H9 (cell line): ENCODE results near the gene SPIN1. TPM values are rescaled to one million over a fixed set of nuclear protein-coding genes. Genes with fewer than 3 reads are reported as not detected.
A peak's percentile ranks its signal among the peaks of the same experiment; 100 is the strongest.

ENCODE experiments used
- DNase-seq: peaks from one replicate; pipeline ENCODE4 v3.0.0-alpha.2; 2017
- H2AFZ ChIP-seq: one replicate; pipeline ENCODE4 v1.6.1; 2013; ENCODE audit warnings: mild to moderate bottlenecking, low read length, control low read depth, moderate library complexity
- H2AK5ac ChIP-seq: 2 replicates; pipeline ENCODE4 v1.6.1; 2013; ENCODE audit warnings: low read length, control low read depth, mixed read lengths; ENCODE audit not compliant: insufficient read length
- H2BK120ac ChIP-seq: one replicate; pipeline ENCODE4 v1.6.1; 2013; ENCODE audit warnings: low read depth, mild to moderate bottlenecking, low read length, control low read depth, inconsistent platforms; ENCODE audit not compliant: poor library complexity, severe bottlenecking
- H2BK12ac ChIP-seq: 2 replicates; pipeline ENCODE4 v1.6.1; 2013; ENCODE audit warnings: low read length, control low read depth, mixed read lengths, low read depth; ENCODE audit not compliant: insufficient read length
- H2BK15ac ChIP-seq: 2 replicates; pipeline ENCODE4 v1.6.1; 2013; ENCODE audit warnings: low read depth, low read length, control low read depth
- H2BK20ac ChIP-seq: one replicate; pipeline ENCODE4 v1.6.1; 2013; ENCODE audit warnings: low read depth, mild to moderate bottlenecking, low read length, control low read depth, inconsistent platforms; ENCODE audit not compliant: poor library complexity, severe bottlenecking
- H2BK5ac ChIP-seq: 2 replicates; pipeline ENCODE4 v1.6.1; 2013; ENCODE audit warnings: low read length, control low read depth, mixed read lengths; ENCODE audit not compliant: insufficient read length
- H3K14ac ChIP-seq: 2 replicates; pipeline ENCODE4 v1.6.1; 2013; ENCODE audit warnings: low read length, control low read depth; ENCODE audit not compliant: insufficient read depth
- H3K18ac ChIP-seq: 2 replicates; pipeline ENCODE4 v1.6.1; 2013; ENCODE audit warnings: low read depth, mild to moderate bottlenecking, mixed read lengths, low read length, control low read depth; ENCODE audit not compliant: insufficient read length
- H3K23ac ChIP-seq: 2 replicates; pipeline ENCODE4 v1.6.1; 2013; ENCODE audit warnings: low read length, control low read depth, mixed read lengths, low read depth; ENCODE audit not compliant: insufficient read length
- H3K23me2 ChIP-seq: 2 replicates; pipeline ENCODE4 v1.6.1; 2013; ENCODE audit warnings: low read depth, mild to moderate bottlenecking, mixed read lengths, low read length, control low read depth; ENCODE audit not compliant: insufficient read length, poor library complexity, severe bottlenecking
- H3K27ac ChIP-seq: 2 replicates; pipeline ENCODE4 v1.5.1; 2013; ENCODE audit warnings: low read length, control low read depth, mixed read lengths, low read depth; ENCODE audit not compliant: insufficient read length
- H3K27me3 ChIP-seq: 2 replicates; pipeline ENCODE4 v1.6.1; 2013; ENCODE audit warnings: low read length, control low read depth, inconsistent platforms; ENCODE audit not compliant: insufficient read depth
- H3K4ac ChIP-seq: 2 replicates; pipeline ENCODE4 v1.6.1; 2013; ENCODE audit warnings: low read depth, mild to moderate bottlenecking, control low read depth, inconsistent platforms, low read length, moderate library complexity
- H3K4me1 ChIP-seq: 2 replicates; pipeline ENCODE4 v1.6.1; 2013; ENCODE audit warnings: low read length, control low read depth, inconsistent platforms; ENCODE audit not compliant: insufficient read depth
- H3K4me2 ChIP-seq: 2 replicates; pipeline ENCODE4 v1.6.1; 2013; ENCODE audit warnings: low read length, control low read depth, mixed read lengths; ENCODE audit not compliant: insufficient read length, insufficient read depth
- H3K56ac ChIP-seq: 2 replicates; pipeline ENCODE4 v1.6.1; 2013; ENCODE audit warnings: low read depth, mild to moderate bottlenecking, mixed read lengths, low read length, control low read depth; ENCODE audit not compliant: insufficient read length
- H3K79me1 ChIP-seq: 2 replicates; pipeline ENCODE4 v1.6.1; 2013; ENCODE audit warnings: low read depth, mild to moderate bottlenecking, moderate library complexity, low read length, control low read depth, inconsistent platforms; ENCODE audit not compliant: insufficient read depth, poor library complexity, severe bottlenecking
- H3K79me2 ChIP-seq: 2 replicates; pipeline ENCODE4 v1.6.1; 2013; ENCODE audit warnings: low read length, control low read depth, inconsistent platforms; ENCODE audit not compliant: insufficient read depth
- H3K9ac ChIP-seq: 2 replicates; pipeline ENCODE4 v1.6.1; 2013; ENCODE audit warnings: low read length, control low read depth, mixed read lengths; ENCODE audit not compliant: insufficient read length; ENCODE audit errors: extremely low read depth
- H3K9me3 ChIP-seq: one replicate; pipeline ENCODE4 v1.6.1; 2013; ENCODE audit warnings: low read depth, low read length, inconsistent platforms; ENCODE audit not compliant: control insufficient read depth
- H3T11ph ChIP-seq: one replicate; pipeline ENCODE4 v1.6.1; 2013; ENCODE audit warnings: mild to moderate bottlenecking, low read length, control low read depth, inconsistent platforms
- H4K20me1 ChIP-seq: one replicate; pipeline ENCODE4 v1.6.1; 2013; ENCODE audit not compliant: control insufficient read depth, insufficient read length, insufficient read depth
- H4K5ac ChIP-seq: 2 replicates; pipeline ENCODE4 v1.6.1; 2013; ENCODE audit warnings: low read depth, mild to moderate bottlenecking, mixed read lengths, low read length, control low read depth; ENCODE audit not compliant: insufficient read length
- H4K8ac ChIP-seq: replicated peaks from 2 replicates; pipeline ENCODE4 v1.6.1; 2013; ENCODE audit warnings: low read length, control low read depth, mixed read lengths, low read depth; ENCODE audit not compliant: insufficient read length
- H4K91ac ChIP-seq: 2 replicates; pipeline ENCODE4 v1.6.1; 2013; ENCODE audit warnings: low read depth, mild to moderate bottlenecking, moderate library complexity, mixed read lengths, low read length, control low read depth; ENCODE audit not compliant: insufficient read length
- H3K27ac Mint-ChIP-seq, 3 experiments: 2 replicates in 2 of 3; 3 replicates in 1 of 3; pipeline ENCODE4 v1.8.0; 2020 to 2021; ENCODE audit warnings: mixed read lengths in 3 of 3, mild to moderate bottlenecking in 1 of 3, moderate library complexity in 1 of 3
- H3K27me3 Mint-ChIP-seq: 2 replicates; pipeline ENCODE4 v1.8.0; 2021; ENCODE audit warnings: low read depth, mild to moderate bottlenecking, moderate library complexity, mixed read lengths
- H3K36me3 Mint-ChIP-seq, 3 experiments: 2 replicates in 2 of 3; 3 replicates in 1 of 3; pipeline ENCODE4 v1.8.0; 2020 to 2021; ENCODE audit warnings: low read depth in 3 of 3, mixed read lengths in 3 of 3; ENCODE audit not compliant: insufficient read depth in 1 of 3
- H3K4me1 Mint-ChIP-seq, 2 experiments: 2 replicates each; pipeline ENCODE4 v1.8.0; 2020; ENCODE audit warnings: mixed read lengths in 2 of 2
- H3K4me3 Mint-ChIP-seq, 2 experiments: 2 replicates in 1 of 2; 3 replicates in 1 of 2; pipeline ENCODE4 v1.8.0; 2020 to 2021; ENCODE audit warnings: mild to moderate bottlenecking in 2 of 2, mixed read lengths in 2 of 2, moderate library complexity in 1 of 2
- H3K9me3 Mint-ChIP-seq, 2 experiments: 2 replicates in 1 of 2; 3 replicates in 1 of 2; pipeline ENCODE4 v1.8.0; 2020; ENCODE audit warnings: mild to moderate bottlenecking in 2 of 2, mixed read lengths in 2 of 2, moderate library complexity in 1 of 2
- WGBS: extraction: QIAGEN DNeasy Blood & Tissue Kit; methylation state at CpG from one replicate; pipeline ENCODE4 v1.1.7; 2013; ENCODE audit warnings: missing lambda C conversion rate, low lambda C conversion rate, mixed read lengths; ENCODE audit not compliant: insufficient read length; ENCODE audit errors: extremely low coverage; 5-methylcytosine and 5-hydroxymethylcytosine counted together
- total RNA-seq: library from RNA; stranded (reverse); gene quantifications from 2 replicates; pipeline ENCODE4 v1.2.1, GENCODE V29; 2021
- TF ChIP-seq, protein P1 (sequence below): fragments of 200-600 bp; sonication (generic); conservative IDR thresholded peaks from 3 replicates; pipeline ENCODE4 v1.8.0; 2021; ENCODE audit warnings: antibody characterized with exemption, mild to moderate bottlenecking

SPIN1 gene
- total RNA-seq, 1 experiment from 2014 or later: 136 TPM

DNA sequence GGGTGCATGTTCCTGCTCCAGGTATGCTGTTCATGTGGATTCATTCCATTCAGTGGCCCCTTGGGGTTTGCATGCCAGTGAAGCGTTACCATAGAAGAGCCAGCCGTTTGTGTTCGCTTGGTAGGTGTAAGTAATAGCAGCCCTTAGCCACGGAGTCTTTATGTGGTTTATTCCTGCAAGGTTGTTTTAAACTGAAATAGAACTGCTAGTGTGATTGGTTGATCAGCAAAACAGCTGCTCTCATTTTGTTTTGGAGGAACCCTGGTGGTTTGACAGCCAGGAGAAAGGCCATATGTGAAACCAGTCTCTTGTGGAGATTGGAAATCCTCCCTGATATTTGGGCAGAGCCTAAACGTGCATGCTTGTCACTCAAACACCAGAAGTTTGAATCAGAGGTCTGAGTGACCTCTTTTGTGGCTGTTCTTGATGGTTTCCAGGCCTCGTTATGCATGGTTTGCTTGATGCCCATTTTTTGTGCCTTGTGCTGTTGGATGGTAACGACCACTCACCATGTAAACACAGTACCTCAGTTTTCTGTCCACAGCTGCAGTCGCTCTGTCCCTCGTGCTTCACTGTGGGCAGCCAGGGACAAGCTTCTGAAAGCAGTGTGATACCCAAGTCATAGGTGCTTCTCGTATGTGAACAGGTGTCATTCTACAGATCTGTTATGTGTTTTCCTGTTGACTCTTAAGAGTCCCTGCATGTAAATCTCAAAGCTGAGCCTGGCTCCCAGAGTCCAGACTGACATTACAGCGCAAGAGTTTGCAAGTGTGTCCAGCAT lies 88.4 kb downstream of the SPIN1 start:
- no peak overlapping the region for H3K4ac ChIP-seq
- H3K23me2 ChIP-seq: no peaks in the 10 kb centered on the region
- H3K4me2 ChIP-seq: no peak overlapping the region
- H4K8ac ChIP-seq: no peak overlapping the region
- no CpG with 5 or more reads among the region's 11 CpGs for WGBS
- H3K27ac ChIP-seq: peak overlapping the region; percentile 40
- H2BK20ac ChIP-seq: no peak overlapping the region
- H3T11ph ChIP-seq: no peak overlapping the region
- H3K9me3 ChIP-seq: no peaks in the 10 kb centered on the region
- DNase-seq: no peak
- no peak overlapping the region for H3K23ac ChIP-seq
- no peak overlapping the region for H2BK12ac ChIP-seq
- H3K18ac ChIP-seq: no peak overlapping the region
- no peak overlapping the region for H2AK5ac ChIP-seq
- H2AFZ ChIP-seq: no peak overlapping the region
- H2BK15ac ChIP-seq: no peak overlapping the region
- no peaks in the 10 kb centered on the region for H4K20me1 ChIP-seq
- TF ChIP-seq, protein P1, sequence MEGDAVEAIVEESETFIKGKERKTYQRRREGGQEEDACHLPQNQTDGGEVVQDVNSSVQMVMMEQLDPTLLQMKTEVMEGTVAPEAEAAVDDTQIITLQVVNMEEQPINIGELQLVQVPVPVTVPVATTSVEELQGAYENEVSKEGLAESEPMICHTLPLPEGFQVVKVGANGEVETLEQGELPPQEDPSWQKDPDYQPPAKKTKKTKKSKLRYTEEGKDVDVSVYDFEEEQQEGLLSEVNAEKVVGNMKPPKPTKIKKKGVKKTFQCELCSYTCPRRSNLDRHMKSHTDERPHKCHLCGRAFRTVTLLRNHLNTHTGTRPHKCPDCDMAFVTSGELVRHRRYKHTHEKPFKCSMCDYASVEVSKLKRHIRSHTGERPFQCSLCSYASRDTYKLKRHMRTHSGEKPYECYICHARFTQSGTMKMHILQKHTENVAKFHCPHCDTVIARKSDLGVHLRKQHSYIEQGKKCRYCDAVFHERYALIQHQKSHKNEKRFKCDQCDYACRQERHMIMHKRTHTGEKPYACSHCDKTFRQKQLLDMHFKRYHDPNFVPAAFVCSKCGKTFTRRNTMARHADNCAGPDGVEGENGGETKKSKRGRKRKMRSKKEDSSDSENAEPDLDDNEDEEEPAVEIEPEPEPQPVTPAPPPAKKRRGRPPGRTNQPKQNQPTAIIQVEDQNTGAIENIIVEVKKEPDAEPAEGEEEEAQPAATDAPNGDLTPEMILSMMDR: no peak
- no peak overlapping the region for H3K9ac ChIP-seq
- no peak overlapping the region for H4K5ac ChIP-seq
- no peaks in the 10 kb centered on the region; a peak in 1 of 4 replicates for H3K4me1 Mint-ChIP-seq
- H3K27me3 Mint-ChIP-seq: no peaks in the 10 kb centered on the region; the same call in 1 of the 2 replicates
- no peaks in the 10 kb centered on the region for H3K9me3 Mint-ChIP-seq
- no peaks in the 10 kb centered on the region; the same call in 1 of the 2 replicates for H3K79me2 ChIP-seq
- H3K36me3 Mint-ChIP-seq: peaks cover 0 to 38% (median 15%) of the 10 kb centered on the region in 3 experiments; a peak in 6 of 7 replicates
- no peaks in the 10 kb centered on the region for H3K27me3 ChIP-seq
- H4K91ac ChIP-seq: no peak overlapping the region
- no peak overlapping the region for H3K4me3 Mint-ChIP-seq
- H3K79me1 ChIP-seq: peaks cover 4% of the 10 kb centered on the region
- H3K27ac Mint-ChIP-seq: peak overlapping the region in 1 of 3 experiments; percentile 28; a peak in 1 of 7 replicates
- H2BK120ac ChIP-seq: no peak overlapping the region
- H2BK5ac ChIP-seq: no peak overlapping the region
- H3K4me1 ChIP-seq: no peaks in the 10 kb centered on the region
- H3K14ac ChIP-seq: no peak overlapping the region
- H3K56ac ChIP-seq: no peak overlapping the region
